Omental fat pad (tissue), 4 donors: Measurements from ENCODE around the gene HOXB1. TPM values are rescaled to one million over a fixed set of nuclear protein-coding genes. Genes with fewer than 3 reads are reported as not detected.

ENCODE experiments used
- ATAC-seq: fragments of 150-250 bp; one replicate; pipeline ENCODE4 v1.9.1; 2016; ENCODE audit warnings: mild to moderate bottlenecking, moderate library complexity; ENCODE audit not compliant: low FRiP score
- DNase-seq: peaks from one replicate; pipeline ENCODE4 v3.0.0-alpha.2; 2019; ENCODE audit warnings: low spot score
- total RNA-seq, 4 donors: library from RNA; depleted of rRNA; stranded (reverse); fragments of >200 nt; gene quantifications; one replicate each; pipeline ENCODE4 v1.1.0, GENCODE V29; 2016
- TF ChIP-seq, protein P1 (sequence below), 3 donors: fragments of 450-650 bp; IDR thresholded peaks; one replicate each; pipeline ENCODE4 v1.5.1; 2016 to 2017; ENCODE audit warnings: antibody characterized with exemption in 3 of 3, mild to moderate bottlenecking in 3 of 3, moderate library complexity in 2 of 3

The HOXB1 gene
- total RNA-seq, 4 donors from 2014 or later: not detected

DNA sequence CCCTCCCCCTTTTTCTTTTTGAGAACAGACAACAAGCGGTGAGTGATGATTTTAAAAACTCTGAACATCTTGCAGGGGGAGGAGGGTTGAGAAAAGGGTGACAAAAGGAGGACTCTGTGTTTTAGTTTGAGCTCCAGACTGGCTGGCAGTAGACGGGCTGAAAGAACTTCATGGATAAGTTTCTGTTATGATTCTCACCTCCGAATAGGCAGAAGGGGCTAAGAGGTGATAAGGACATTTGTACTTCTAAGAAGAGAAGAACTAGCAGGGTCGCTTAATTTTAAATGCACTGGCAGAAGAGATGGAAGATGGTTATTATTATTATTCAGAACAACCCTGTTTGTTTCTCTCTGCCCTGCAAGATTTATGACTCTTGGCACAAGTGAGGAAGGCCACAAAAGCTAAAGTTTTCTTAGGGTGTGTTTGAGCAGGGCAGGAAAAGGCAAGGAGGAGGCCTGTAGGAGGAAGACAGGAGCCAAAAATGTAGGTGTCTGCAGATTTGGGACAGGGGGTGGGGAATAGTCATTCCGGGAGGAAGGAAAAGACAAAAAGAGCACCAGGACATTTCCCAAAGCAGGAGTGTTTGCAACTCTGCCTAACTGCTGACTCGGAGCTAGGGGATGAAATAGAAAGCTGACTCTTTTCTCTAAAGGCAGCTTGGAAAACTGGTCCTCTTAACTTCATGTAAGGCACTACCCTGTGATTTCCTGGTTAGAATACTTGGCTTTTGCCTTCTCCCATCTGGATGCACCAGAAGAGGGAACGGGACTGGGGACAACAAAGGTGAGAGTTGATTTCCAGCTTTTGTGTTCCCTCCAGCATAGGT lies 26.0 kb upstream of the HOXB1 start:
- TF ChIP-seq, protein P1, sequence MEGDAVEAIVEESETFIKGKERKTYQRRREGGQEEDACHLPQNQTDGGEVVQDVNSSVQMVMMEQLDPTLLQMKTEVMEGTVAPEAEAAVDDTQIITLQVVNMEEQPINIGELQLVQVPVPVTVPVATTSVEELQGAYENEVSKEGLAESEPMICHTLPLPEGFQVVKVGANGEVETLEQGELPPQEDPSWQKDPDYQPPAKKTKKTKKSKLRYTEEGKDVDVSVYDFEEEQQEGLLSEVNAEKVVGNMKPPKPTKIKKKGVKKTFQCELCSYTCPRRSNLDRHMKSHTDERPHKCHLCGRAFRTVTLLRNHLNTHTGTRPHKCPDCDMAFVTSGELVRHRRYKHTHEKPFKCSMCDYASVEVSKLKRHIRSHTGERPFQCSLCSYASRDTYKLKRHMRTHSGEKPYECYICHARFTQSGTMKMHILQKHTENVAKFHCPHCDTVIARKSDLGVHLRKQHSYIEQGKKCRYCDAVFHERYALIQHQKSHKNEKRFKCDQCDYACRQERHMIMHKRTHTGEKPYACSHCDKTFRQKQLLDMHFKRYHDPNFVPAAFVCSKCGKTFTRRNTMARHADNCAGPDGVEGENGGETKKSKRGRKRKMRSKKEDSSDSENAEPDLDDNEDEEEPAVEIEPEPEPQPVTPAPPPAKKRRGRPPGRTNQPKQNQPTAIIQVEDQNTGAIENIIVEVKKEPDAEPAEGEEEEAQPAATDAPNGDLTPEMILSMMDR (IDR thresholded peaks at IDR 0.05): no peak
- ATAC-seq (no peak), DNase-seq (no peak)

DNA sequence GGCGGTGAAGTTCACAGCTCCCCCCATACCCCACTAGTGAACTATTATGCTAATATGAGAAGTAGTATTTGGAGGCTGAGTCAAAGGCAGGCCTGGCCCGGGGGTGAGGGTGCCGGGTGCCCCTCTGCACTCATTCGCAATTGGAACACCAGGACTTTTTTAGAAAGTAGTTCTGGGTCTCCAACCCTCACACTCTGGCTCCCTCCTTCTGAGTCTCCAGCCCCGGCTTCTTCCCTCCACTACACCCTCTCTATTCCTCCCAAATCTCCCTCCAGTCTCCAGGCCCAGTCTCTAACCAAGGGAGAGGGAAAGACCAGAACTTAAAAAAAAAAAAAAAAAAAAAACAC lies 25.4 kb upstream of the HOXB1 start:
- DNase-seq: no peak
- ATAC-seq: no peak
- TF ChIP-seq, protein P1 (IDR thresholded peaks at IDR 0.05): no peak

DNA sequence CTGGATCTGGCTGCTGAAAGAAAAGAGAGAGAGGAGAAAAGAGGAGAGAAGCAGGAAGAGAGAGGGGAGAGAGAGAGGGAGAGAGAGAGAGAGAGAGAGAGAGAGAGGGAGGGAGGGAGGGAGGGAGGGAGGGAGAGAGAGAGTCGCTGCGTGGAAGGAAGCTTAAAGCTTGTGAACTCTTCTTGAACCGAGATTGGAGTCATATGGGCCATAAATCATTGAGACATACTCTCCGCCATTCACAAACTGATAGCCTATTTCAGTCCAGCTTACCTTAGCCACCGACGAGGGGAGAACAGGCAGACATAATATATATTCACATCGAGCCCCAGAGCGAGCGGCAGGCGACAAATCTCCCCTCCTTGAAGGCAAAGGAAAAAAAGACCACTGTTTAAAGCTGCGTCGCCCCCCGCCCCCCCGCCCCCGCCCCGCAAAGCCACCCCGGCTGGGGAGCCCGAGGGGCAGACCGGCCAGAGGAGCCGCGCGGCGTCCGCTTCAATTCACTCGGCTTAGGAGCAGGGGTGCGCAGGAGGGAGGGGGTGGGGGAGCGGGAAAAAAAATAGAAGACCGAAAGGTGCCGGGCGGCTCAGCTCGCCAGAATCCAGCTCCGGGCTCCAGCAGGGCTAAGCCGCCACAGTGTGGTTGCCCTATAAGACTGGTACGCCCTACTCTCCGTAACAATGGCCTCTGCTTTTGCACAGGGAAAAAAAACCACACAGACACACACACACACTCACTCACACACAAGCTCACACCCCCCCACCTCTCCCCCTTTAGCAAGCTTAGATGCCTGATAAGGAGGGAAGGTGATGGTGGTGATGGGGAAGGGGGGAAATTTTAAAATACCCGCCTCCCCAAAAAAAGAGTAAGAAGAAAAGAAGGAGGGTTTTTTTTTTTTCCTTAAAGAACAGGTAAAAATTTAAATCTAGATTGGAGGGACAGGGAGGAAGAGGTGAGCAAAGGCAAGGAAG lies 24.7 kb upstream of the HOXB1 start:
- DNase-seq (no peak), ATAC-seq (no peak)
- TF ChIP-seq, protein P1 (IDR thresholded peaks at IDR 0.05): no peak

DNA sequence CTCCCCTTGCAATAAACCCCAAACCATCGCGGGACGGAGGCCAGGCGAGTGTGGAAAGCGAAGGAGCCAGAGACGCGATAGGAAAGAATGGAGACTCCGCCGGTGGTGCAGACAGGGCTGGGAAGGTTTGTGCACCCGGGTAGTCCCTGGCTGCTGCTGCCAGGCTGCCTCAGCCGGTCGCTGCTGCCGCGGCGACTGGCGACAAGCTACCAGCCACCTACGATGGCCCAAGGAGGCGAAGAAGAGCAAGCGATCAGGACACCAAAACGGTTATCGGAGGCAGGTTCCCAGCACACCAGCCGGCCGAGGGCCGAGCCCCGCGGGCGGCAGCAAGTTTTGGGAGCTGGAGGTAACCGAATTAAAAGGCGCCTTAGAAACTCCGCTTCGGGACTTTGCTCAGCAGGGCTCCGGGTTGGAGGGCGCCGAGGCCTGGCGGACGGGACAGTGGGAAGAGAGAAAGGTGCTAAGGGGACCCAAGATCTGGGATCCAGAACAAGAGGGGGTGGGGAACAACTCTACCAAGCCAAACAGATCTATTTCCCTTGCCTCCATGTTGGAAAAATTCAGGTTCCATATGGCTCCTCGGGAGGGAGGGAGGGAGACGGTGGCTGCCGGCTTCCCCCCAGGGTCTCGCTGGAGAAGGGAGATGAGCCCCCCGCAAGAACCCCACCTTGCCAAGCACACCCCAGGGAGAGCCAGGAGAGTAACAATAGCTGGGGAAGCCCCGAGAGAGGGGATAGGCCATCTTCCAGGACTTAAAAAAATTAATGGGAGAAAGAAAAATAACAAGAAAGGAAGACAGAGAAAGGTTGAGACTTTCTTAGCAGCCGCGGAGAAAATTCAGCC lies 23.8 kb upstream of the HOXB1 start:
- ATAC-seq (no peak), DNase-seq (no peak)
- TF ChIP-seq, protein P1 (IDR thresholded peaks at IDR 0.05): no peak

DNA sequence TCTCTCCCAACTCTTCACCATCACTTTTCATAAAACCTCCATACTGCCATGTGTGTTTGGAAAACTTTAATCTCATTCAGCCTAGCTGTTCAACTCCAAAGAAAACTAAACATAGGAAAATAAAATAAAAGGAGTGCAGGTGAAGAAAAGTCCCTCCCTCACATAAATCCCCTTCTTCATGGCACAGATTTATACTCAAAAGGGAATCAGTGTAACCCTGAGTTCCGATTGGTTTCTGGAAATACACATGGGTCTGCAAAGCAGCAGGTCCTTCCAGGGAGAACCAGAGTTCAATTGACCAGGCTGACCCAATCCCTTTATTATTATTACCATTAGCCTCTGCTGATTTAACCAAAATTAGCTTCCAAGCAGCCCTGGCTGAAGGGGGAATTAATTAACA lies 23.0 kb upstream of the HOXB1 start:
- TF ChIP-seq, protein P1 (IDR thresholded peaks at IDR 0.05): no peak
- ATAC-seq (no peak), DNase-seq (no peak)

DNA sequence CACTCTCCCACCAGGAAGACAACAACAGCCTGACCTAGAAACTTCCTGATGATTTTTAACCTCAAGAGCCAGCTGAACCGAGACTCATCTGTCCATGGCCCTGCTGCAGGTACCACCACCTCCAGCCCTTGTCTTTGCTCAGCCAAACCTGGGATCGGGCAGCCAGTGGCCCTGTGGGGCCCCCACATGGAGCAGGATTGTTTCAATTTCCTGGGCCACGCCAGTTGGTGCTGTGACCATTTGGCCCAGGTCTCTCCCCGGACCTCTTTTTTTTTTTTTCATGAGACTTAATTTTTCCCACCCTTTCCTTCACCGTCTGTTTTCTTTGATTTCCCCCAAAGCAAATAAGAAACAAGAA lies 22.4 kb upstream of the HOXB1 start:
- ATAC-seq: no peak
- TF ChIP-seq, protein P1 (IDR thresholded peaks at IDR 0.05): no peak
- DNase-seq: no peak
